ENCODE results near the gene SMURF2.

Gene SMURF2

GRCh38 chr17:64533784-64534183 is 128.3 kb downstream of the SMURF2 start:
- DNase-seq, result no peak

- DNase-seq, result no peak
Observed at GRCh38 chr17:64532409-64532808, 129.7 kb downstream of the SMURF2 start.

DNA sequence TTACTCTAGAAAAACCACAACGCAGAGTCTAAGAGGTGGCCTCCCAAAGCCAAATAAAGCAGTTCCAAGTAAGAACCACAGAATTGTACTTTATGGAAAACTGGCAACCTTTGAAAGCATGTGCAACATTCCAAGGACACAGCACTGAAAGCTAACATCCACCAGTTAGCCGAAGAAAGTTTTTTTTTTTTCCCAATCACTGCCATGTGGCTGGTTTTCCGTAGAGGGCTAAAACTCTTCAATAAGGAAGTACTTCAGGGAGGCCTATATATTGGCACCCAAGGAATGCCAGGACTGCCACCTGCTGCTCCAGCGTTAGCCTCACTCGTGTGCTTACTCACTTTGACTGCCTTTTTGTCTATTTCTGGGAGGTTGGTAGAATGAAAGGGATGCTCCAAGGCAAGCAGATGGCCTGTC is 130.1 kb downstream of the SMURF2 start:
- no peak for DNase-seq

DNA sequence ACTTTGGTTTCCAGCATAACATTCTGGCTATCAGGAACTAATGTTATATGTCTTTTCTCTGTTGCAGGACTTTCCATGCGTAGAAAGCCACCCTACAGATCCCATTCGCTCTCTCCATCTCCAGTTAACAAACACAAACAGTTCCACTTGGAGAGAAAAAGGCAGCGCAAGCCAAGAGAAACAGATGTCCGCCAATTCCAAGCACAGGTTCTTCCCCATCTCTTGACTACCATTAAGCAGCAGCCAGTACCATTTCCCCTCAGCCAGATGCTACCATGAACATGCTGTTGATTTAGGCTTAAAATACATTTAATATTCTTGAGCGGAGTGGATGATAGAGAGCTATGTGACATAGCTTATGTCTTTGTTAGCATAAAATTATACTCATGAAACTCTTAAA is 132.9 kb downstream of the SMURF2 start:
- DNase-seq, result no peak

DNA sequence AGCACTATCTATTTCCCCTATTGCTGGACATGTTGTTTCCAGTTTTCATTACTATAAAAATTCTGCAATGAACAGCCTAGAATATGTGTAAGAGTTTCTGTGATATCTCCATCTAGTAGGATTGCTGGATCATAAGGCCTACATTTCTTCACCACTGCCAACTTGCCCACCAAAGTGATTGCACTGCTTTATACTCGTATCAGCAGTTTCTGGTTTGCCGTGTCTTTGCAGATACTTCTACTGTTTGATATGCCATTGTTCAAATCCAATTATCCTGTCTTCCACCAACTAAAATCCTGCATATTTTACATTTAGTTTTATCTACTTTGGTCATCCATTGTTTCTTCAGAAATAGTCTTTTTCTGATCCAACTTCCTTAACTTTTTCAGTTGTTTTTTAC is 134.2 kb downstream of the SMURF2 start:
- no peak for DNase-seq

- no peak for DNase-seq
Observed at GRCh38 chr17:64520359-64520758, 141.7 kb downstream of the SMURF2 start.

GRCh38 chr17:64519601-64520000 is 142.5 kb downstream of the SMURF2 start:
- DNase-seq, result no peak

GRCh38 chr17:64515829-64516228 is 146.3 kb downstream of the SMURF2 start:
- no peak for DNase-seq

DNA sequence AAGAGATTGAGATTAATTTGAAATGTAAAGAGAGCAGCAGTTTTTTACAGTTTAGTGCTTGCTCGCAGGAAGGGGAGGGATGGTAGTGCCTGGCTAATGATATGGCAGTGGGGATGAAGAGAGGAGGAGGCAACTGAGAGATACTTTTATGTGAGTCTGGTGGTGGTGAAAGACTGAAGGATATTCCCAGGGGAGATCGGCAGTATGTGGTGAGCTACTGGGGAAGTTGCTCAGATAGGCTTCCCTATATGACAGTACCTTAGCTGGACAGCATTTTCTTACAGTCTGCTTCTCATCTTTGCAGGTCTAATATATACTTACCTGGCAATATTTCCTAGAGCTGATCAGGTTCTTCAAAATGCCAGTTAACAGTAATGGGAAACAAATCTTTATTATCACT is 146.7 kb downstream of the SMURF2 start:
- no peak for DNase-seq

DNA sequence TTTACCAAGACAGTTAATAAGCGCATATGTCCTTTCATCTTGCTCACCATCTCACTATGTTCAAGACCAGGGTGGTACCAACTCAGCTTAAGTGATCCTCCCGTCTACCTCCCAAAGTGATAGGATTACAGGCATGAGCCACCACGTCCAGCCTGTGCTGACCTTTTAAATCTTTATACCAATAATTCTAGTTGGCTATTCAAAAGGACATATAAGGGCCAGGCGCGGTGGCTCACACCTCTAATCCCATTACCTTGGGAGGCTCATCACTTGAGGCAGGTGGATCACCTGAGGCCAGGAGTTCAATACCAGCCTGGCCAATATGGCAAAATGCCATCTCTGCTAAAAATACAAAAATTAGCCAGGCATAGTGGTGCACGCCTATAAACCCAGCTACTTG is 152.9 kb downstream of the SMURF2 start:
- no peak for DNase-seq

DNA sequence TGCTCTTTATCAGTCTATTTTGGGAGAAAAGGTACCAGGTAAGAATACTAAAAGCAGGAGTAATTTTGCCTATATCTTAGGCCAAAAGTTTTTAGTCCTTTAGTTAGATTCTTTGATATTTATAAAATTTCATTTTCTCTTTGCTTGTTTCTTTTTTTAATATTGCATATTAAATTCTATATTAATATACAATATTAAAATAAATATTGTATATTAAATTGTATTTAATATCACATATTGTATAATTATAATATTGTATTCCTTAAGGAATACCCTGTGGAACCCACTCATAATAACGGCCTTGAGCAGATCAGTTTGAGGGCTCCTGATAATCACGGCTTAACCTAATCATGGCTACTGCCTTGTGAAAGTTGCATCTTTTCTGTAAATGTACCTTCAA is 153.4 kb downstream of the SMURF2 start:
- no peak for DNase-seq

DNA sequence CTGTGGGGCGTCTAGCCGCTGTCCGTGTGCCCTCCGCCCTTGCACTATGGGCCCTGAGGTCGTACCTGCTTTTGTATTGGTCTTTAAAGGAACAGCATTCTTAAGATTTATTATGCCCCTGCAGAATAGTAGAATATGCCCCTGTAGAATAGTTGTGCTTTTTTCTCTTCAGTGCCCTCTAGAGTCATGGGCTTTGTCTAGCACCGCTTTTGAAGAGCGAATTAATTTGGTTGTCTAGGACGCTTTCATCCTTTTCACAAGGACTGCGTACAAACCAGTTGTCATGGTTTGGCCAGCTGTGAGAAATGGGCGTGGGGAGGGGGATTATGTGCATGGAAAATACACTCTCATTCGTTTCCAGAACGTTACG is 154.7 kb downstream of the SMURF2 start:
- no peak for DNase-seq

DNA sequence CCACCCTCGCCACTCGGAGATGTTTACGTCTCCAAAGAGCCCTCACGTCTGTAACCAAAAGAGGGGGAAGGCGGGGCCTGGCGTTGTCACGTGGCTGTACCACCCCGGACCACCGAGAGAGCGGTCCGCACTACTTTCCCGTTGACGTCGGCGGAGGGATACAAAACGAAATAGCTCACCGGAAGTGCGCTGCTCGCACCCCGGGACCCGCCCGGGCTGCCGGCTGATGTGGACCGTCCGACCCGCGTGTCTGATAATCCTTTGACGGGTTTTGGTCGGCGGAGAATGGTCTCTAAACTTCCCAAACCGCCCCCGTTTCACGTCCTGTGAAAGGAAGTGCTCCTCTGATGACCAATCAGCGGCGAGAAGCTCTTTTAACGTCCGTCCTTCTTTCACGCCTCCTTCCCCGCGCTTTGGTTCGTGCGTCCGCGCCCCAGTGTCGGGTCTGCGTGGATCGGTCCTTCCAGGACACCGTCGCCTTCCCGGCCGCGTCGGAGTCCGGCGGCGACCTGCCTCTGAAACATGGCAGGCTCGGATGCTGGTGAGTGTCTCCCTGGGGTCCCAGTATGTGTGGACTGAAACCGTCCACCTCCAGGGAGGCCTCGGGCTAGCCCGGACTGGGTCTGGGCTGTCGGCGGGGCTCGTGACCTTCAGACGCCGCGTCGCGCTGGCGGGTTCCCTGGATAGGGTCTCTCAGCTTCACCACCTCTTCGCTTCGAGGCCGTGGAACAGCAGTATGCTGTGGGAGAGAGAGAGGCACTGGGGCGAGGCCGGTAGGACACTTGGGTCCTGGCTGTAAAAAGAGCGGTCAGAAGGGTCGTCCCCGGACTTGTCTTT is 155.3 kb downstream of the SMURF2 start, which contains the start of gene CEP95:
Gene CEP95 (plus strand): TSS at position 402 of the 837 bp plus-strand sequence. CDS start 121 bp downstream, at position 523.
- peak; percentile 31 to 91 for DNase-seq

DNA sequence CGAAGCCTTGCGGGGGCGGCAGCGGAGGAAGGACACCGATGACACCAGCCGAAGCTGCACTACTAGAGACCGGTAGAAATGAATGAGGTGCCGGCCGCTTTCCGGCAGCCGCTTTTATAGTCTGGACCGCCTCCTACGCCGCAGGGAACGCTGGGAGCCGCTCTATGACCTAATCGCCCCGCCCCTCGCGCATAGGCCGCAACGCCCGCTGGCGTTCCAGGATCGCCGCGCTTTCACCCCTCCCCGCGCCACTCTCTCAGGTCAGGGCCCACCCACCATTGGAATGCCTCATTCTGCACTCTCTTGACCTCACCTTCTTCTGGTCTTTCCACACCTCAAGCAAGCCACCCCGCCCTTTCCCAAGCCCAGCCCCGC is 155.9 kb downstream of the SMURF2 start, which contains the start of gene DDX5:
Gene DDX5 (minus strand): TSS at position 89 of the 375 bp plus-strand sequence. CDS start 170 bp downstream, outside the sequence.
- peak; percentile 74 to 91 for DNase-seq

DNA sequence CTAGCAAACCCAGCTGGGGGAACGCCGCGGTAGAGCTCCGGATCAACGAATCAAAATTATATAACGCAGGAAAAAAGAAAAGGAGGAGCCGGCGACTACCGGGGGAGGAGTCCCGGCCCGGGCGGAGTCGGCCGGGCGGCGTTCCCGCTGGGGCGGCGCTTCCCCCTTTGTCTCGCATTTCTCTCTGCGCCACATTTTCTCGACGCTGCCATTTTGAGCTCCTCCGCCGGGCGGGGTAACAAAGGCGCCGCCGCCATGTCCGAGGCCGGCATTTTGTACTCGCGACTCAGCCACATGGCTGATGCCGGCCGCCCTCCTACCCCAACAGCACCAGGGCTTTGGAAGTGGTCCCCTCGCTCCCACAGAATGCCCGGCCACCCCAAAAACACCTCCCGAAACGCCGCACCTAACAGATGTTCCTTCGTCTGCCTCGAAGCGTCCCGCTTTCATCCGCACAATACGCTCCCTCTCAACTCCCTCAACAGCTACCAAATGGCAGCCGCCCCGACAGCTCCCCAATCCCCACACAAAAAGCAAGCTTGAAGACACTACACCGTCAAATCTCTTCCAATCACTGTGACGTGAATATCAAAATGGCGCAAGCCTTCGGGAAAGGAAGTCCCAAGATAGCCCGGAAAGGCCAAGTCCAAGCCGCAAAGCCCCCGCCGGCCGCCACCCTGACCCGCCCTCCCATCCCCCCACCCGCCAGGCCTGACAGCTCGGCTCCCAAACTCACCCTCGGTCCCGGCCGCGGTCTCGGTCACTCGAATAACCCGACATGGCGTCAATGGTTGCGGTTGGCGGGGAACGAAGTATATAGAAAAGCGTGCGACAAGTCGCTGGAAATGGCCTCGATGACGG is 156.5 kb downstream of the SMURF2 start:
- peak; percentile 28 to 48 for DNase-seq

GRCh38 chr17:64504769-64505339 is 157.3 kb downstream of the SMURF2 start:
- no peak for DNase-seq

DNA sequence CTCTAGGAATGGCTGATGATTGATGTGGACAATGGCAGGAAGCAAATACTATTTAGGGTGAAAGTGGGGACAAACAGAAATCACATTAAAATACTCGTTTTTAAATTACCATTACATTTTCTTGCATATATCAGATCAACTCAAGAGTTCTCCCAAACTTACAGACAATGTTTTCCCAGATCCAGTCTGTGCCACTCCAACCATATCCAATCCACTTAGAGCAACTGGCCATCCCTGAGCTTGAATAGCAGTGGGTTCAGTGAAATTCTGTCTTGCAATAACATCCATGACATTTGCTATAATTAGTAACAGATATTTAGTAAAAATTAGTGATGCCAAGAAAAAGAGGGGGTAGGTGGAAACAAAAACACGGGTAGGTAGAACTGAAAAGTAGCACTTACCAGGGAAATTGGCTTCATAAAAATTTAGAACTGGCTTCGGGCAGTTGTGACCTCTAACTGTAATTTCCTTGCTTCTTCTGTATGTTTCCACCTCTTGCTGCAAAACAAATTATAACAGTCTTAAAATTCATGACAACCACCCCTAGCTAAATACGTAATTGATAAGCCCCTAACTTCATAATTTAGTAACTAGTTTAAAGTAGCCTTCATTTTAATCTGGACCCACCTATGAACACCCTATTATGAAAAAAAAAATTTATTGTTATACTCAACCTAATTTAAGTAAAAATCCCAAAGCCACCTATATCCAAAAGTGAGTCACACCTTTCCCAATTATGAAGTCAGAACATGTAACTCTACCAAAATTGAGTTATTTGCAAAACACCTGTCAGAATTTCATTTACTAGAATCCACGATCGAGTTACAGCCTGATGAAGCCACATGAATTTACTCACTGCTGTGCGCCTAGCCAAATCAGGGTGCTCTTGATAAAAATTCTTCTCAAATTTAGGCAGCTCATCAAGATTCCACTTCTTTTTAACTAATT is 158.0 kb downstream of the SMURF2 start:
- DNase-seq, result no peak

- DNase-seq, result no peak
Observed at GRCh38 chr17:64503341-64503740, 158.8 kb downstream of the SMURF2 start.

DNA sequence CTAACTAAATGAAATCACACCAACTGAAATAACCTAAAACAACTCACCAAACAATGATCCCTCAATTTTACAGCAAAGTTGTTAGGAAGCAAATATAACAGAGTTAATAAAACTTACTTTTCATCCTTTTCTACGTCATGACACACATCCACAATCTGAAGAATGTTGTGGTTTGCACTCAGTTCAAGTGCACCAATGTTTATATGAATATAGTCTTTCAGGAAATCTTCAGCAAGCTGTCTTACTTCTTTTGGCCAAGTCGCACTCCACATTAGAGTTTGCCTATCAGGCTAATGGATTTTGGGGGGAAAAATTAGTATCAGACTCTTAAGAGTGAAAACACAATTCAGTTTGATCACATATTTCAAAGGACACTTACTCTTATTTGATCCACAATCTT is 159.3 kb downstream of the SMURF2 start:
- DNase-seq, result no peak

DNA sequence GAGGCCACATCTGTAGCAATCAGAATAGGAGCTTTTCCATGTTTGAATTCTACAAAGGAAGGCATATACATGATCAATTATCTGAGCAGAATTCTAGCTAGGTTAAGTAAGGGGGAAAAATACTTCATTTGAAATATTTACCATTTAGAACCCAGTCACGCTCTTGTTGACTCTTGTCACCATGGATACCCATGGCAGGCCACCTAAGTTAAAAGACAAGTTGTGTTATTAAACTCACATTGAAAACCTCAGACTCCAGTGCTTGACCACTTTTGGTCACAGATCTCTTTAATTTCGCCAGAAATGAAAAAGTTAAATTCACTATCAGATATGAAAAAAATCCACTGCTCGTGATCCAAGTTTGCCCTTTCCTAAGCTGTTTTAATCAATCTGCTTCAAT is 160.1 kb downstream of the SMURF2 start:
- DNase-seq, result no peak

DNA sequence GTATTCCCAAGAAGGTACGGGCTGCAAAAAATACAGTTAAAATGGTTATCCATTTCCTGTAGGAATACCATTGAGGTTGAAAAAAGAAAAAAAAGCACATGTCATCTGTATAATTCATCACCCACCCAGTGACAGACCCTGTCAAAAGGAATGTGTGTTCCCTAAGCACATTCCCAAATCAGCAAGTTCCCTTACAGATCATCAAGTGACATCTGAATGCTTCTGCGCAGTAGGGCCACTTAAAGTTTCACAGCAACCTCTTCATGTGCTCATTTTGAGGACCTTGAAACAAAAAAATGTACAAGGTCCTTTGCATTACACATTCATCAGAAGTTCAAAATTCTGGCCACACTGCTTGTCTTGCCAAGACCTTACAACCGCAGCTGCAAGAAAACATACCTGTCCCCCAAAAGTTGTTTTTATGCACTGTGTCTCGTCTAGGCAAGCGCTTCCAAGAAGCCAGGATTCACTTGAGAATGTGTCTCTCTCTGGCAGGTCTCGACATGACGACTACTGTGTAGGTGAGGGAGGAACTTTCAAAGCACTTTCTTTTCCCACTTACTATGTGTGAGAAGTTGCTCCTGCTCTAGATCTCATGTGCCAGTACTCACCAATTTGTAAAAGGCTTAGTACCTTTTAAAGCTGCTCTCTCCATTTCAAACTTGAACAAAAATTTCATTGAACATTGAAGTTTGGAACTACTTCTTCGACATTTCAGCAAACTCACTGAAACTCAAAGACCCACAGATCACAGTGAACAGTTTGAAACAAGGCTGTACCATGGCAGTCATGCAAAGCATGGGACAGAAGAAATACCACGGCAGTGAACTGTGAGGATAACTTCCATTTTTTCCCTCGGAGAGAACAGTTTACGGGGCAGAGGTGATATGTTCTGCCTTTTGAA is 161.0 kb downstream of the SMURF2 start:
- no peak for DNase-seq
